ENCODE measurements around the gene MMP11.
A peak's percentile ranks its signal among the peaks of the same experiment; 100 is the strongest.

Gene MMP11

DNA sequence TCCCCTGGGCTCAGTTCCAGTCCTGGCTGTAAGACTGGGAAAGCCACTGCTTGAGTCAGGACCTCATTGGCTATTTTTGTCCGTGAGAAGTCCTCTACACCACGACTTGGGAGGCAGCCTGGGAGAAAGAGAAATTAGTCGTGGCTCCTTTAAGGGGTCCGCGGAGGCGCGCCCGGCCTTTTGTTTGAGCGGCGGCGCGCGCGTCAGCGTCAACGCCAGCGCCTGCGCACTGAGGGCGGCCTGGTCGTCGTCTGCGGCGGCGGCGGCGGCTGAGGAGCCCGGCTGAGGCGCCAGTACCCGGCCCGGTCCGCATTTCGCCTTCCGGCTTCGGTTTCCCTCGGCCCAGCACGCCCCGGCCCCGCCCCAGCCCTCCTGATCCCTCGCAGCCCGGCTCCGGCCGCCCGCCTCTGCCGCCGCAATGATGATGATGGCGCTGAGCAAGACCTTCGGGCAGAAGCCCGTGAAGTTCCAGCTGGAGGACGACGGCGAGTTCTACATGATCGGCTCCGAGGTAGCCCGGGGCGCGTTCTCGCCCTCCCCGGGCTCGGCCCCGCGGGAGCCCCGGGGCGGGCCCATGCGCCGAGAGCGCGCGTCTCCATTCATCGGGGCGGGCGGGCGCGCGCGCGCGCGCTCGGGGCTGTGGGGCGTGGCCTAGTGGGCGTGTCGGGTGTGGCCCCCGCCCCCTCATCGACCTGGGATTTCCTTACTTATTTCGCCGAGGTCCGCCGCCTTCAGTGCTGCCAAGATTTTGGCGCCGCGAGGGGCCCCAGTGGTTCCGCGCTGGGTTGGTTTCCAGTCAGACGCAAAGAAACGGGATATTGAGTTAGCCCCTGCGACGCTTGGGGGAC, 14.3 kb downstream of the MMP11 start, which contains the start of gene SMARCB1:
Gene SMARCB1, plus strand, starts transcription at position 215 of the 848 bp plus-strand sequence. Its CDS starts 204 bp downstream, at position 419.
- DNase-seq (ENCODE audit: low spot score) = peak; percentile 92
- POLR2A ChIA-PET (ENCODE audit: low non-redundant PET) = no interaction called here
- TF ChIP-seq CTCF (conservative IDR thresholded peaks at IDR 0.05; ENCODE audit: low read depth) = no peak
- CTCF ChIA-PET = interaction anchor here (1.1 kb wide), 1 partner anchor 23 kb away, joined by 3 read pairs; no protein-coding TSS in a partner anchor
- H3K27ac ChIP-seq = peak within 1 kb of the TSS; percentile 98

- H3K27ac ChIP-seq = peak overlapping the region; percentile 98
Measured at GRCh38 chr22:23787600-23787896, 14.9 kb downstream of the MMP11 start.

DNA sequence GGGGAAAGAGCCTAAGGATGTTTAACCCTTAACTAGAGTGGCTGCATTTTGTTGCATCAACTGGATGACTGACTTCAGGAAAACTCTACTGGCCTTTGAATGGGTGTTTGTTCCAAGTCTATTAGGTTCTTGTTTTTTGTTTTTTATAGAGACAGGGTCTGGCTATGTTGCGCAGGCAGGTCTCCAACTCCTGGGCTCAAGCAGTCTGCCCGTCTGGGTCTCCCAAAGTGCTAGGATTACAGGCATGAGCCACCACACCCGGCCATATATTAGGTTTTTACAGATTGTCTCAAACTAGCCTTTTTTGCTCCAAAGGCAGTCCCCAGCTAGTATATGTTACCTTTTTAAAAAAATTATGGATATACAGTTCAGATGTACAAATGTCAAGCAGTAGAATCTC, 15.3 kb downstream of the MMP11 start:
- peak overlapping the region; percentile 98; the same call in 1 of the 2 replicates for H3K27ac ChIP-seq
- POLR2A ChIA-PET (ENCODE audit: low non-redundant PET) = no interaction called here
- DNase-seq (ENCODE audit: low spot score) = no peak
- no peak for TF ChIP-seq CTCF (conservative IDR thresholded peaks at IDR 0.05; ENCODE audit: low read depth)
- CTCF ChIA-PET = no interaction called here

More at GRCh38 chr22:23787600-23787896, 14.9 kb downstream of the MMP11 start:
- TF ChIP-seq CTCF (conservative IDR thresholded peaks at IDR 0.05; ENCODE audit: low read depth) = no peak
- DNase-seq (ENCODE audit: low spot score) = no peak
- POLR2A ChIA-PET (ENCODE audit: low non-redundant PET) = no interaction called here
- CTCF ChIA-PET = no interaction called here

DNA sequence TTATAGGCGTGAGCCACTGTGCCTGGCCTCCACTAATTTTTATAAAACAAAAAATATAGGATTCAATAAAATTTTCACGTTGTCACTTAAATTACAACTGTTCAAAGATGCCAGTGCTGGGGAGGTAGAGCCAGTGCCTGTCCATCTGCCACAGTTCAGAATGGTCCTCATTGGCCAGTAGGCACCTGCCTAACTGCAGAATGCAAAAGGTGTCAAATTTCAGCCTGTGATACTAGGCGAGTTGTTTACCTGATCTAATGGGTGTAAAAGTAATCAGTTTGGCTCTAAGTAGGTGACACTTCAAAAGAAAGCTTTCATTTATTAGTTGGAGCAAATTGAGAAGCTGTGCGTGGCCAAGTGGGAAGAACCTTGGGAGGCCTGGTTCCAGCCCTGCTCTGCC, 16.5 kb downstream of the MMP11 start:
- no peak for TF ChIP-seq CTCF (conservative IDR thresholded peaks at IDR 0.05; ENCODE audit: low read depth)
- no peak overlapping the region for H3K27ac ChIP-seq
- ChIA-PET CTCF (interaction anchor here (0.6 to 2.0 kb wide), 2 partner anchors 22 to 498 kb away, joined by 3 to 7 read pairs; partner anchors contain the start of gene CHCHD10), POLR2A (ENCODE audit: low non-redundant PET) (no interaction called here)
- no peak for DNase-seq (ENCODE audit: low spot score)

- H3K27ac ChIP-seq = no peak overlapping the region
- POLR2A ChIA-PET (ENCODE audit: low non-redundant PET) = no interaction called here
- no peak for DNase-seq (ENCODE audit: low spot score)
Measured at GRCh38 chr22:23789638-23790037, 17.0 kb downstream of the MMP11 start.

More at GRCh38 chr22:23789638-23790037, 17.0 kb downstream of the MMP11 start:
- CTCF ChIA-PET = interaction anchor here (2.0 kb wide), 1 partner anchor 22 kb away, joined by 7 read pairs; the partner anchor contains the start of gene CHCHD10
- TF ChIP-seq CTCF (conservative IDR thresholded peaks at IDR 0.05; ENCODE audit: low read depth) = no peak
